Astrocyte of the spinal cord (primary cell): ENCODE data around the gene ABI3.

Experiments used
- DNase-seq: peaks from one replicate; pipeline ENCODE4 v3.0.0; 2011; ENCODE audit warnings: low read depth, low spot score
- H3K4me3 ChIP-seq: 2 replicates; pipeline ENCODE4 v1.5.1; 2011; ENCODE audit warnings: low read depth, mild to moderate bottlenecking, low read length, moderate library complexity
- CTCF ChIP-seq: IDR thresholded peaks from 2 replicates; pipeline ENCODE4 v1.5.1; 2012; ENCODE audit warnings: low read depth, mild to moderate bottlenecking, low read length, inconsistent platforms
- in situ Hi-C: cut with HindIII; loops from 2 replicates; pipeline ENCODE4 v1.10.0; 2017; ENCODE audit warnings: low sequenced_read_pairs

Gene ABI3

DNA sequence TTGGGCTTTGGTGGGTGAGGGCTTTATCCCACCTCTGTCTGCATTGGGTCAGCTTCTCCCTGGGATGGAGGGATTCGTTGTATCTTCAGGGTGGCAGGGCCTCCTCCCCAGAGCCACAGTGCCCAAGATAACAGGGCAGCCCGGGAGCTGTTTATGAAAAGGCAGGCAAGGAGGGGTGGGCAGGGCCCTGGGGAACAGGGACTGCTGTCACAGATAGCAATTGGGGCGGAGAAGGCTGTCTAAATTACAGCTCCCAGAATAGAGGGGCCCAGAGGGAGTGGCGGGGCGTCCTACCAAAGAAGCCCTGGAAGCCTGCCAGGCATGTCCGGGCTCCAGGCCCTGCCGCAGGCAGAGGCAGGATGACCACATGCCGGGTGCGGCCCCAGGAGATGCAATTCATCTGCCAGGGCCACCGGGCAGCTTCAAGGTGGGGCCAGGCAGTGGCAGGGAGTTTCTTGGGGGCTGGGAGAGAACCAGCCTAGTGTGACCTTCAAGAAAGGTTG is 38.8 kb downstream of the ABI3 start:
- no peak for TF ChIP-seq CTCF
- H3K4me3 ChIP-seq: no peak overlapping the region
- in situ Hi-C loops: no loop called here
- peak; percentile 47 for DNase-seq

DNA sequence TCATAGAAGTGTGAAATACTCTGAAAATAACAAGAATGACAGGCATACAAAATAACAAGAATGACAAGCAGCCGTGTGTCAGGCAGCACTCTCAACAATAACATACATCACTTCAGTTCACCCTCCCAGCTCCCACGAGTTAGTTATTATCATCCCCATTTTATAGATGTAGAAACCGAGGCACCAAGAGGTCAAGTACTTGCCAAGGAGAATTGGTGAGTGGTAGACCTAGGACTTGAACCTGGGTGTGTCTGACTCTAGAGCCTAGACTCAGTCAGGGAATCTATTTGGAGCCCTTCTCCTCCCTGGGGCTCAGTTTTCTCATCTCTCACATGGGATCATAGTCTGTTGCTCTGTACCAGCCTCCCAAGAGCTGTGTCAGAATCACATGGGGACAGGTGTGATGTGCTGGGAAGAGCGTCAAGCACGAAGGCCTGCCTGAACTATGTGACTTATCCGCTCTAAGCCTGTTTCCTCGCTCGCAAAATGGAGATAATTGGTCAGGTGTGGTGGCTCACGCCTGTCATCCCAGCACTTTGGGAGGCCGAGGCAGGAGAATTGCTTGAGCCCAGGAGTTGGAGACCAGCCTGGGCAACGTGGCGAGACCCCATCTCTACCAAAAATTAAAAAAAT is 39.5 kb downstream of the ABI3 start:
- no peak for DNase-seq
- H3K4me3 ChIP-seq: no peak overlapping the region
- TF ChIP-seq CTCF: no peak
- in situ Hi-C loops: no loop called here

- H3K4me3 ChIP-seq: no peak overlapping the region
- in situ Hi-C loops: no loop called here
These were observed 41.7 kb downstream of the ABI3 start for GRCh38 chr17:49252148-49252695.

DNA sequence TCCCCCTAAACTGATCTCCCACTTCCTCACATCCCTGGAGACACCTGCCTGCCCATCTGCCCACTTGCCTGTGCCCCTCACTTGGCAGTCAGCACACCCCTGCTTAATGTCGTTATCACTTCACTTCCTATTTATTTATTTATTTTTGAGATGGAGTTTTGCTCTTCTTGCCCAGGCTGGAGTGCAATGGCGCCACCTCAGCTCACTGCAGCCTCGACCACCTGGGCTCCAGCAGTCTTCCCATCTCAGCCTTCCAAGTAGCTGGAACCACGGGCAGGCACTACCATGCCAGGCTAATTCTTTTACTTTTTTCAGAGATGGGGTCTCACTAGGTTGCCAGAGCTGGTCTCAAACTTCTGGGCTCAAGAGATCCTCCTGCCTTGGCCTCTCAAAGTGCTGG is 43.6 kb downstream of the ABI3 start:
- no peak overlapping the region for H3K4me3 ChIP-seq
- DNase-seq: no peak
- in situ Hi-C loops: no loop called here
- TF ChIP-seq CTCF: no peak

More at GRCh38 chr17:49252148-49252695, 41.7 kb downstream of the ABI3 start:
- DNase-seq: no peak
- no peak for TF ChIP-seq CTCF

DNA sequence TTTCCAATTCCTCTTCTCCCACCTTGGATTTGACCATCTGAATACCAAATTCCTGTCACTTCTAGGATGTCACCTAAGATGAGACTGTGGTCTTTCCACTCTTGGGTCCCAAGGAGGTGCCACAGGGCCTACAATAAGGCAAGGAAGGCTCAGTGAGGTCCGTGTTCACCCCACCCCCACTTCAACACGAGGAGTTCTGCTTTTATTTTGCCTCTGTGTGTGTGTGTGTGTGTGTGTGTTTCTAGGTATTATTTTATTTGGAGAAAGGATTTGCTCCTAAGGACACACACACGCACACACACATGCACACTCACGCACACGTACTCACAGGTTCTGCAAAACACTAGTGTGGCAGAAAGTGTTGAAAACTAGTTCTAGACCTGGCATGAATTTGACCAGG is 44.6 kb downstream of the ABI3 start:
- TF ChIP-seq CTCF: no peak
- DNase-seq: no peak
- H3K4me3 ChIP-seq: no peak overlapping the region
- in situ Hi-C loops: no loop called here

DNA sequence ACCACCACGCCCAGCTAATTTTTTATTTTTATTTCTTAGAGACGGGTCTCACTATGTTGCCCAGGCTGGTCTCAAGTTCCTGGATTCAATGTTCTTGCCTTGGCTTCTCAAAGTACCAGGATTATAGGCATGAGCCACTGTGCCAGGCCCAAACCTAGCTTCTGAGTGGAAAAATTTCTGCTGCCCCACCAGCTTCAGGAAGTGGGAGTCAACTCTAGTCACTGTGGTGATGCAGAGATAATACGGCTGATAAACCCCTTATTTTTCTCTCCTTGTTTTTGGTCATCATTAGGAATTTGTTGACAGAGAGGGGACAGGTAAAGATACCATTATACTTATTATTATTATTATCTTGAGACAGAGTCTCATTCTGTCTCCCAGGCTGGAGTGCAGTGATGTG is 47.9 kb downstream of the ABI3 start:
- no peak overlapping the region for H3K4me3 ChIP-seq
- no peak for DNase-seq

More for the DNA sequence above, 47.9 kb downstream of the ABI3 start:
- no peak for TF ChIP-seq CTCF
- in situ Hi-C loops: no loop called here
